GM15510 (cell line): ENCODE measurements around the gene NAA20.

Experiments used
- POLR2A ChIP-seq: IDR thresholded peaks from 3 replicates; pipeline ENCODE4 v1.6.1; 2011; ENCODE audit warnings: borderline replicate concordance; ENCODE audit not compliant: insufficient read length; ENCODE audit errors: extremely low read depth

Gene NAA20

GRCh38 chr20:20017001-20017843 is at the start of gene NAA20:
Gene NAA20, plus strand, starts transcription at chr20:20017362. Its CDS starts 35 bp downstream, at chr20:20017397.
- peak; percentile 66 for TF ChIP-seq POLR2A

DNA sequence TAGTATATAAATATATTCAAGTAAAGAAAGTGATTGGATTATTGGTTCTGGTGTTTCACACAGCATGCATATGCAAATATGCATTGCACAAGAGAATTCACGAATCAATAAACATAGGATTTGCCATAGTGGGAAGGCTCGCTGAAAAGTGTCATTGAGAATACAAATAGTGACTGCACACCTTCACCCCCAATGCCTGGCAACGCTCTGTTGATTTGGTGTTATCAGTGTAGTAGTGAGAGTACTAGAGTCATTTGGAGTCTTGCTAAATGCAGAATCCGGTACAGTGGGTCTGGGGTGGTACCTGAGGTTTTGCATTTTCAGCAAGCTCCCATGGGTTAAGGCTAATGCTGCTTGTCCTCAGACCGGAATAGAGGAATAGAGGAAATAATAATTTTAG is 49.7 kb upstream of the NAA20 start:
- no peak for TF ChIP-seq POLR2A

DNA sequence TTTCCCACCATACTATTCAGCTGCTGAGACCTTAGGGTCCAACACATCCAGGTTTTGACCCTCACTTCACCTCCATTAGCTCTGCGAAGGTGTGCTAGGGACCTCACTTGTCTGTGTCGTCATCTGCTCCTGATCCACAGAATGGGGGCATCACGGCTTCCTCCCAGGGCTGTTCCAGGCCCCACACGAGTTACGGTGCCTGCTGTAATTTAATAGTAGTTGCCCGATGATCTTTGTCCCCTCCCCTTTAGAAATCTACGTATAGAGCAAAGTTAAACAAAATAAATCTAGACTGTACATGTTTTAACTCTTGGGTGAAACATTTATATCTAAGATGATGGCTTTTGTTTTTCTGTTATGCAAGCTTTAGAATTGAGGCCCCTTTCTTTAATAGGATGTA is 49.1 kb upstream of the NAA20 start:
- TF ChIP-seq POLR2A = no peak

GRCh38 chr20:19968466-19969073 is 48.6 kb upstream of the NAA20 start:
- TF ChIP-seq POLR2A = no peak

DNA sequence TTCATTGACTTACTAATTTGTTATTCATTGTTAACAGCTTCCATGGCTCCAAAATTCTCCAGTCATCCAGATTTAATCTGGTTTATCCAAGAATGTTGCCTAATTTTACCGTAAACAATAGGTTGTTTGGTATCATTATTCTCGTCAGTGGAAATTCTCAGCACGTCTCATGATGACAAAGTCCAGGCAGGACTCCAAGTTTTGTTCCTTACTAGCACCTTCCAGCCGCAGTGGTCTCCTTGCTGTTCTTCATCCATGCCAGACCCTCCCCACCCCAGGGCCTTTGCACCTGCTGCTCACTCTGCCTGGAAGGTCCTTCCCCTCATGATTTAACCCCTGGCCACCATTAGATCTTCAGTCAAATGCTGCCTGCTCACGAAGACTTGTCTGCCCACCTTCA is 48.1 kb upstream of the NAA20 start:
- TF ChIP-seq POLR2A = no peak

GRCh38 chr20:19969507-19970255 is 47.5 kb upstream of the NAA20 start:
- TF ChIP-seq POLR2A = no peak

GRCh38 chr20:19970256-19970765 is 46.9 kb upstream of the NAA20 start:
- TF ChIP-seq POLR2A = no peak

GRCh38 chr20:19971116-19971515 is 46.0 kb upstream of the NAA20 start:
- no peak for TF ChIP-seq POLR2A

DNA sequence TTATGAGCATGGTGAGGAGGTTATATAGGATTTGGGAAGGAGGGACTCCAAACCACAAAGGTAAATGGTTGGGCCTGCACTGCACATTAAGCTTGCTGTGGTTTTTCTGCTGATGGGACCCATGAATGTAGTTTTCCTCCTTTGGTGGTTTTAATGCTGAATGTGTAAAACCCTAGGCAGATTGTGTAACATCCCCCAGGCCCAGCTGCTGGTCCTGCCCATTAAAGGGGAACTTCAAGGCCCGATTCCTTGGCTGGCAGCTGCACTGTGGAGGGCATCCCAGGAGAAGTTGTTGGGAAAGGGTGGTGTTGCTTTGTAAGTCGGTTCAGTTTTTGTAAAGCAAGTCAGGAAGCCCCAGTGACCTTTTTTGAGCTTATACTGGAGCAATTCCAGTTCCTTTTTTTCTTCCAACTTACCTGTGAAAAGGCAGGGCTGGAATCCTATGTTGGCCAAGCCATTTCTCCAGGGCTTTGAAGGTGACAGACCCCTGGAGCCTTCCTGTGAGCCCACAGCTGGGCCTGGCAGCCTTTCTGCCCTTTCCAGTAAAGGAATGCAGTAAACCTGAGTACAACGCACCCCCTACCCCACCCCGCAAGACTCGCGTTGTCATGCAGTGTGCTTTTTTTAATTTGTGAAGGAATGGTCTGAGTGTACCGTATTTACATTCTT is 43.1 kb upstream of the NAA20 start:
- TF ChIP-seq POLR2A = no peak

DNA sequence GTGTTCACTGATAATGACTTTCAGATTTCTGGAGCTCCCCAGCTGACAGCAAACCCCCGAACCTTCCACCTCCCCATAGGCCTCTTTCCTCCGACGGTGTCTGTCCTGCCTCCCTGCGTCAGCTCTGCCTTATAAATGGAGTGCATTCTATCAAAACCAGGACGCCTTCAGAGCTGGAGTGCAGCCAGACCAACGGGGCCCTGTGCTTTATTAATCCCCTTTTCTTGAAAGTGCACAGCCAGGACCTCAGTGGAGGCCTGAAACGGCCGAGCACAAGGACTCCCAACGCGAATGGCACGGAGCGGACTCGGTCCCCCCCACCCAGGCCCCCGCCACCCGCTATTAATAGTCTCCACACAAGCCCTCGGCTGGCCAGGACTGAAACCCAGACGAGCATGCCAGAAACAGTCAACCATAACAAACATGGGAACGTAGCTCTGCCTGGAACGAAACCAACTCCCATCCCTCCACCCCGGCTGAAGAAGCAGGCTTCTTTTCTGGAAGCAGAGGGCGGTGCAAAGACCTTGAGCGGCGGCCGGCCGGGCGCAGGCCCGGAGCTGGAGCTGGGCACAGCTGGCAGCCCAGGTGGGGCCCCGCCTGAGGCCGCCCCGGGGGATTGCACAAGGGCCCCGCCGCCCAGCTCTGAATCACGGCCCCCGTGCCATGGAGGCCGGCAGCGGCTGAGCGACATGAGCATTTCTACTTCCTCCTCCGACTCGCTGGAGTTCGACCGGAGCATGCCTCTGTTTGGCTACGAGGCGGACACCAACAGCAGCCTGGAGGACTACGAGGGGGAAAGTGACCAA is 42.3 kb upstream of the NAA20 start:
- no peak for TF ChIP-seq POLR2A

GRCh38 chr20:19975436-19975799 is 41.7 kb upstream of the NAA20 start:
- no peak for TF ChIP-seq POLR2A

DNA sequence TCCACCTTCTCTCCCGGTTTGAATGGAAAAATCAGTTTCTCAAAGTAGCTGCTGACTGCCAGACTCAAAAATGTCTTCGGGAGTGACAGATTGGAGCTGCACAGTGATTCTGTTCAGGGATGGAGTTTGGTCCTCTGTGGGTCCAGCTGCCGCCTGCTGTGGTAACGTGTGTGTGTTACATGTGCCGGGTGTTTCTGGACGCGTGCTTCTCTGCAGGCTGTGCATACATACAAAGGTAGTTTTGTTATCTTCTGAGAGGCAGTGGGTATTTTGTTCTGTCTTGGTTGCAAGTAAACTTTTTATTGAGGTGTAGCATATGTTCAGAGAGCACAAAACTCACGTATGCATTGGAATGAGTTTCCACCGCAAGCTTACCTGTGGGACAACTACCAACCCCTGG is 41.3 kb upstream of the NAA20 start:
- no peak for TF ChIP-seq POLR2A

GRCh38 chr20:19976595-19977372 is 40.4 kb upstream of the NAA20 start:
- TF ChIP-seq POLR2A = no peak
